ENCODE results near the gene LTBP1. TPM values are rescaled to one million over a fixed set of nuclear protein-coding genes. Genes with fewer than 3 reads are reported as not detected.

The LTBP1 gene
- total and polyA plus RNA-seq, 2 experiments from 2014 or later = 35.6 to 68.9 TPM

DNA sequence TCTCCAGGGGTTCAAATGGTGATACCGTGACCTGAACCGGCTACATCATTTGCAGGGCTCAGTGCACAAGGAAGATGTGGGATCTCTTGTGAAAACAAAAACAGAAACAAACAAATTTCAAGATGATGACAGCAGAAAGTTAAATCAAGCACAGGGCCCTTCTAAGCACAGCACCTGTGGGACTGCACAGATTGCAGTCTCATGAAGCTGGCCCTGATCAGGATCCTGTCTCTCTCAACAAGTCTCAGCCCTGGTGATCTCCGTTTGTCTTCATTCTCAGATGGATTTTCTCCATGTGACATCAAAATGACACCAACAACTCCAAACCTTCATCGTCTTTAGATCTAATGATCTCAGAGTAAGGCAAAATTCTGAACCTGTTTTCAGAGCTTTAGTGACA, 39.7 kb downstream of the LTBP1 start:
- no peak overlapping the region for H3K4me2 ChIP-seq
- no peak for TF ChIP-seq EZH2 (IDR thresholded peaks at IDR 0.05; ENCODE audit: borderline replicate concordance)
- TF ChIP-seq EZH2phosphoT487 (IDR thresholded peaks at IDR 0.05; ENCODE audit: low read depth, severe bottlenecking, unreplicated experiment) = no peak
- TF ChIP-seq, protein P1, sequence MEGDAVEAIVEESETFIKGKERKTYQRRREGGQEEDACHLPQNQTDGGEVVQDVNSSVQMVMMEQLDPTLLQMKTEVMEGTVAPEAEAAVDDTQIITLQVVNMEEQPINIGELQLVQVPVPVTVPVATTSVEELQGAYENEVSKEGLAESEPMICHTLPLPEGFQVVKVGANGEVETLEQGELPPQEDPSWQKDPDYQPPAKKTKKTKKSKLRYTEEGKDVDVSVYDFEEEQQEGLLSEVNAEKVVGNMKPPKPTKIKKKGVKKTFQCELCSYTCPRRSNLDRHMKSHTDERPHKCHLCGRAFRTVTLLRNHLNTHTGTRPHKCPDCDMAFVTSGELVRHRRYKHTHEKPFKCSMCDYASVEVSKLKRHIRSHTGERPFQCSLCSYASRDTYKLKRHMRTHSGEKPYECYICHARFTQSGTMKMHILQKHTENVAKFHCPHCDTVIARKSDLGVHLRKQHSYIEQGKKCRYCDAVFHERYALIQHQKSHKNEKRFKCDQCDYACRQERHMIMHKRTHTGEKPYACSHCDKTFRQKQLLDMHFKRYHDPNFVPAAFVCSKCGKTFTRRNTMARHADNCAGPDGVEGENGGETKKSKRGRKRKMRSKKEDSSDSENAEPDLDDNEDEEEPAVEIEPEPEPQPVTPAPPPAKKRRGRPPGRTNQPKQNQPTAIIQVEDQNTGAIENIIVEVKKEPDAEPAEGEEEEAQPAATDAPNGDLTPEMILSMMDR (IDR thresholded peaks at IDR 0.05; ENCODE audit: poor library complexity) = no peak
- H3K9me2 ChIP-seq (replicated peaks; ENCODE audit: insufficient read depth) = no peaks in the 10 kb centered on the region
- no peak overlapping the region for H3K27ac ChIP-seq
- no peaks in the 10 kb centered on the region for H3K9me3 ChIP-seq (ENCODE audit: low read depth)
- H3K4me3 ChIP-seq = no peak overlapping the region
- WGBS (ENCODE audit: low lambda C conversion rate, missing lambda C conversion rate) = 91% methylated on average over 4 of the region's 4 CpGs
- no peaks in the 10 kb centered on the region for H3K4me1 ChIP-seq (ENCODE audit: insufficient read depth)
- H3K27me3 ChIP-seq = no peaks in the 10 kb centered on the region
- no peaks in the 10 kb centered on the region for H3K36me3 ChIP-seq (replicated peaks; ENCODE audit: insufficient read depth, low read depth)
- no peak for DNase-seq (ENCODE audit: low spot score)
- no peaks in the 10 kb centered on the region for H3K79me2 ChIP-seq
- no peak overlapping the region for H2AFZ ChIP-seq
- no peaks in the 10 kb centered on the region for H4K20me1 ChIP-seq (ENCODE audit: insufficient read depth, poor library complexity, severe bottlenecking)

DNA sequence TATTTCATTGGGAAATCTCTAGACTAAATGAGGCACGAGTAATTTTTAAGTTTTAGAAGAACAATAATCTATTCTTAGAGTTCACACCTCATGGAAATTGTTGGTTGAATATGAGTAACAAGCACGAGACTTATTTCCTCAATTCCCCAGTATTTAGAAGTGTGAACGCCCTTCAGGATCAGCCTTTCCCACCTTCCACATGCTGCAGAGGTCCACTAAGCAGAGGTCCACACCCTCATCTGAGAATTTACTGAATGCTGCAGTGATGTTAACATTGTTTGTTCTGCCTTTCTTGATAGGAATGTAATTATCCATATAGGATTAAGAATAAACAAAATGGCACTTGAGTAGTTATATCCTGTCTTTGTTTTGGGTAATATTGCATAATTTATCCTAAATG, 41.8 kb downstream of the LTBP1 start:
- WGBS (ENCODE audit: low lambda C conversion rate, missing lambda C conversion rate) = 93% methylated on average over 3 of the region's 3 CpGs
- no peaks in the 10 kb centered on the region for H3K9me2 ChIP-seq (replicated peaks; ENCODE audit: insufficient read depth)
- no peak overlapping the region for H2AFZ ChIP-seq
- no peaks in the 10 kb centered on the region for H3K36me3 ChIP-seq (replicated peaks; ENCODE audit: insufficient read depth, low read depth)
- TF ChIP-seq EZH2 (IDR thresholded peaks at IDR 0.05; ENCODE audit: borderline replicate concordance) (no peak), EZH2phosphoT487 (IDR thresholded peaks at IDR 0.05; ENCODE audit: low read depth, severe bottlenecking, unreplicated experiment) (no peak)
- TF ChIP-seq, protein P1 (IDR thresholded peaks at IDR 0.05; ENCODE audit: poor library complexity) = no peak
- H3K27ac ChIP-seq = no peak overlapping the region
- no peaks in the 10 kb centered on the region for H3K9me3 ChIP-seq (ENCODE audit: low read depth)
- no peaks in the 10 kb centered on the region for H3K27me3 ChIP-seq
- no peaks in the 10 kb centered on the region for H3K79me2 ChIP-seq
- H4K20me1 ChIP-seq (ENCODE audit: insufficient read depth, poor library complexity, severe bottlenecking) = no peaks in the 10 kb centered on the region
- DNase-seq (ENCODE audit: low spot score) = no peak
- peaks cover 4% of the 10 kb centered on the region for H3K4me1 ChIP-seq (ENCODE audit: insufficient read depth)
- no peak overlapping the region for H3K4me2 ChIP-seq
- H3K4me3 ChIP-seq = no peak overlapping the region

DNA sequence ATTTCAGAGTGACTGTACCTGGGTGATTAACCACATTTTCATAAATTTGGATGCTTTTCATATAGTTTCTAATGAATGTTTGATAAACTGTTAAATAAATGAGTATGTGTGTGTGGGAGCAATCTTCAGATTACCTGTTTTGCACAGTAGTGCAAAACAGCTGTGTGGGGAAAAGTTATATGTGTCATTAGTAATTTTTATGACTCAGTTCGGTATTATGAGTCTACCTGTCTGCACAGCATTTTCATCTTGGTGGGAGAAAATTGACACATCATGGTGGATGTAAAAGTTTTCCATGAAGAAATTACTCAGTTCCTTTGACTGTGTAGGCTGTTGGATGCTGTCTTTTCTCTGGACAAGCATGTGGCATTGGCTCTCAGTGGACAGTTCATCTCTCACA, 43.8 kb downstream of the LTBP1 start:
- Histone ChIP-seq H3K36me3 (replicated peaks; ENCODE audit: insufficient read depth, low read depth) (no peaks in the 10 kb centered on the region), H3K79me2 (peaks cover 2% of the 10 kb centered on the region), H3K4me2 (no peak overlapping the region), H3K4me3 (no peak overlapping the region), H2AFZ (no peak overlapping the region), H3K27ac (no peak overlapping the region), H3K4me1 (ENCODE audit: insufficient read depth) (peaks cover 4% of the 10 kb centered on the region), H4K20me1 (ENCODE audit: insufficient read depth, poor library complexity, severe bottlenecking) (no peaks in the 10 kb centered on the region), H3K27me3 (no peaks in the 10 kb centered on the region), H3K9me3 (ENCODE audit: low read depth) (no peaks in the 10 kb centered on the region), H3K9me2 (replicated peaks; ENCODE audit: insufficient read depth) (no peaks in the 10 kb centered on the region)
- TF ChIP-seq EZH2phosphoT487 (IDR thresholded peaks at IDR 0.05; ENCODE audit: low read depth, severe bottlenecking, unreplicated experiment) (no peak), EZH2 (IDR thresholded peaks at IDR 0.05; ENCODE audit: borderline replicate concordance) (no peak)
- TF ChIP-seq, protein P1 (IDR thresholded peaks at IDR 0.05; ENCODE audit: poor library complexity) = no peak
- 4% methylated on average over 1 of the region's 1 CpG for WGBS (ENCODE audit: low lambda C conversion rate, missing lambda C conversion rate)
- no peak for DNase-seq (ENCODE audit: low spot score)

All from hepatocyte (in vitro differentiated cells).